GM10266 (cell line): Measurements from ENCODE around the gene RND2.

Source experiments
- DNase-seq: peaks from one replicate; pipeline ENCODE4 v3.0.0; 2012; ENCODE audit errors: extremely low spot score
- CTCF ChIP-seq: IDR thresholded peaks from 2 replicates; pipeline ENCODE4 v1.5.1; 2012; ENCODE audit warnings: mild to moderate bottlenecking, low read depth; ENCODE audit not compliant: control insufficient read depth, insufficient read depth; ENCODE audit errors: missing control alignments

The RND2 gene

GRCh38 chr17:43018008-43018853 lies 6.8 kb upstream of the RND2 start:
- TF ChIP-seq CTCF, result no peak

GRCh38 chr17:43018932-43019331 lies 6.1 kb upstream of the RND2 start:
- DNase-seq, result no peak
- no peak for TF ChIP-seq CTCF

More at GRCh38 chr17:43018008-43018853, 6.8 kb upstream of the RND2 start:
- DNase-seq, result no peak

GRCh38 chr17:43019418-43019817 lies 5.6 kb upstream of the RND2 start:
- no peak for TF ChIP-seq CTCF
- DNase-seq, result no peak

- no peak for DNase-seq
- TF ChIP-seq CTCF, result no peak
Measured at GRCh38 chr17:43020030-43020621, 4.9 kb upstream of the RND2 start.

- DNase-seq, result peak; percentile 61
- no peak for TF ChIP-seq CTCF
Measured at GRCh38 chr17:43020789-43021740, 4.0 kb upstream of the RND2 start.

- DNase-seq, result peak; percentile 84
- TF ChIP-seq CTCF, result no peak
Measured at GRCh38 chr17:43021741-43022512, 3.1 kb upstream of the RND2 start, which contains the start of gene VAT1. Gene VAT1, minus strand, starts transcription at chr17:43022385. Its CDS starts 63 bp downstream, at chr17:43022322.
